A673 (cell line): Measurements from ENCODE around the gene MAST1.

Source experiments
- EZH2 ChIP-seq: fragments of 200-600 bp; sonication (generic); IDR thresholded peaks from 2 replicates; pipeline ENCODE4 v1.6.1; 2017; ENCODE audit warnings: borderline replicate concordance, low read depth, mild to moderate bottlenecking, mixed read lengths, antibody characterized with exemption, low read length; ENCODE audit not compliant: poor library complexity, severe bottlenecking
- TF ChIP-seq, protein P1 (sequence below): fragments of 300-800, 200-600 bp; sonication (generic); conservative IDR thresholded peaks from 2 replicates; pipeline ENCODE4 v1.5.1; 2017; ENCODE audit warnings: low read depth, mild to moderate bottlenecking, antibody characterized with exemption, low read length, moderate library complexity, mixed read lengths

DNA sequence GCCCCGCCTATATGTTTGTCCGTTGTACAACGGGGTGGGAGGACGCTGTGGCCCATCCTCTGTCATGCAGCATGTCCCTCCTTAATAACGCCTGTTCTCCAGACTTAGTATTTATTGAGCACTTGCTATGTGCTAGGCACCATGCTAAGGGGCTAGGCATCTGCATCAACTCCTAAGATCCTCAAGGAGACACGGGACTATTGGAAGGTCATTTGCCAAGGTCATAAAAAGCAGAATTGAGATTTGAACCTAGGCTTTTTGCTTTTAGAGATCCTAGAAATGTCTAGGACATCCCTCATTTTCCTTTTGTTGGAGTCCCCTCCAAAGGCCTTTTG is 1.8 kb upstream of the MAST1 start:
- TF ChIP-seq, protein P1, sequence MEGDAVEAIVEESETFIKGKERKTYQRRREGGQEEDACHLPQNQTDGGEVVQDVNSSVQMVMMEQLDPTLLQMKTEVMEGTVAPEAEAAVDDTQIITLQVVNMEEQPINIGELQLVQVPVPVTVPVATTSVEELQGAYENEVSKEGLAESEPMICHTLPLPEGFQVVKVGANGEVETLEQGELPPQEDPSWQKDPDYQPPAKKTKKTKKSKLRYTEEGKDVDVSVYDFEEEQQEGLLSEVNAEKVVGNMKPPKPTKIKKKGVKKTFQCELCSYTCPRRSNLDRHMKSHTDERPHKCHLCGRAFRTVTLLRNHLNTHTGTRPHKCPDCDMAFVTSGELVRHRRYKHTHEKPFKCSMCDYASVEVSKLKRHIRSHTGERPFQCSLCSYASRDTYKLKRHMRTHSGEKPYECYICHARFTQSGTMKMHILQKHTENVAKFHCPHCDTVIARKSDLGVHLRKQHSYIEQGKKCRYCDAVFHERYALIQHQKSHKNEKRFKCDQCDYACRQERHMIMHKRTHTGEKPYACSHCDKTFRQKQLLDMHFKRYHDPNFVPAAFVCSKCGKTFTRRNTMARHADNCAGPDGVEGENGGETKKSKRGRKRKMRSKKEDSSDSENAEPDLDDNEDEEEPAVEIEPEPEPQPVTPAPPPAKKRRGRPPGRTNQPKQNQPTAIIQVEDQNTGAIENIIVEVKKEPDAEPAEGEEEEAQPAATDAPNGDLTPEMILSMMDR, result no peak
- TF ChIP-seq EZH2, result no peak
